Measurements from ENCODE around the gene ADNP.

Gene ADNP

DNA sequence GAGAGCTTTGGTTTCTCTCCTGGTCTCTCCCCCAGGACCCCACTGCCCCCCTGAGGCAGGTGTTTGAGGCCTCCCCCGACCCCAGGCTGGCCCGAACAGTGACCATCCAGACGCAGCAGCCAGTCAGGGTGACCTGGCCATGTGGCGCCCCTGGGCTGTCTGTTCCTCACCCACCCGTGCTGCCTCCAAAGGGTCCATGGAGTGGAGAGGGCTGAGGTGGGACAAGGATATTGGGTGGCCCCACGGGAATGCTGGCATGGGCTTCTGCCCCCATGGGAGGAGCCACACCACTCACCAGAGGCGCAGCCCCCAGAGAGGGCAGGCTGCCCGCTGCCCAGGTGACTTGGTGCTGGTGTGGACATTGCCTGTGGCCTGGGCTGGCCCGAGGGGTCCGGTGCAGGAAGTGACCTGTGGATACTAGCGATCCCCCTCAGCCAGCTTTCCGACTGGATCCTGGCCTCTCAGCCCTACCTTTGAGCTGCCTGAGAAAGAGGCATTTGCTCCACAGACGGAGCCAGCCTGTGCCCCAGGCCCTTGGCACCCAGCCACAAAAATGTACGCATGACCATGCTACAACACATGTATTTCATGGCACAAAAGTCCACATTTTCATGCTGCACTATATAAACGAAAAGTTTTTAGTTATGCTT lies 85.5 kb downstream of the ADNP start:
- TF ChIP-seq, protein P1, sequence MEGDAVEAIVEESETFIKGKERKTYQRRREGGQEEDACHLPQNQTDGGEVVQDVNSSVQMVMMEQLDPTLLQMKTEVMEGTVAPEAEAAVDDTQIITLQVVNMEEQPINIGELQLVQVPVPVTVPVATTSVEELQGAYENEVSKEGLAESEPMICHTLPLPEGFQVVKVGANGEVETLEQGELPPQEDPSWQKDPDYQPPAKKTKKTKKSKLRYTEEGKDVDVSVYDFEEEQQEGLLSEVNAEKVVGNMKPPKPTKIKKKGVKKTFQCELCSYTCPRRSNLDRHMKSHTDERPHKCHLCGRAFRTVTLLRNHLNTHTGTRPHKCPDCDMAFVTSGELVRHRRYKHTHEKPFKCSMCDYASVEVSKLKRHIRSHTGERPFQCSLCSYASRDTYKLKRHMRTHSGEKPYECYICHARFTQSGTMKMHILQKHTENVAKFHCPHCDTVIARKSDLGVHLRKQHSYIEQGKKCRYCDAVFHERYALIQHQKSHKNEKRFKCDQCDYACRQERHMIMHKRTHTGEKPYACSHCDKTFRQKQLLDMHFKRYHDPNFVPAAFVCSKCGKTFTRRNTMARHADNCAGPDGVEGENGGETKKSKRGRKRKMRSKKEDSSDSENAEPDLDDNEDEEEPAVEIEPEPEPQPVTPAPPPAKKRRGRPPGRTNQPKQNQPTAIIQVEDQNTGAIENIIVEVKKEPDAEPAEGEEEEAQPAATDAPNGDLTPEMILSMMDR (IDR thresholded peaks at IDR 0.05; ENCODE audit: low read depth, low read length) = no peak
- H3K4me3 ChIP-seq (ENCODE audit: low read depth, low read length) = no peak overlapping the region

DNA sequence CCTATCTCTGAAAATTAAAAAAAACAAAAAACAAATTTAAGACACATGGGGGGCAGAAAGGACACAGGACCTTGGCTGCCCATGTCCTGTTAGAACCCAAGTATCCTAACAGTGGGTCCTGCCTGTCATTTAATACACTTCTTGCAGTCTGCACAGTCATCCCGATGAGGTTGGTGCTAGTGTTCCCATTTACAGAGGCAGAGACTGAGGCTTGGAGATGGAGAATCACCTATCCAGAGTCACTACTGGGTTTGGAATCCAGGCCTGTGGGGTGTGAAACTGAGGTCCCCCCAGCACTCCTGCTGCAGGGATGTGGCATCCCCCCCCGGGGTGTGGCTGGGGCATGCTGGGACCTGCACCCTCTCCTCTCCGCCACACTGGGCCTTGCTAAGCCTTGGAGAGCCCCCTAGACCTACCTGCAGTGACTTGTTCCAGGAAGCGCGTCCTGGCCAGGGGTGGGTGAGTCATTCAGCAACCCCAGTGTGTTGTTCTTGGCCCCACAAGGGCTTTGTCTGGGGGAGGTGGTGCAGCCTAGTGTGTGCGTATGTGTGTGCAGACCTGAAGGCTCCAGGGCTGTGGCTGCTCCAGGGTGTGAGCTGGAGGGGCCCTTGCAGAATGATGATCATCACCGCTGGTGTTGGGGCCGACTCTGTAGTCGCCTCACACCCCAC lies 86.7 kb downstream of the ADNP start:
- TF ChIP-seq, protein P1 (IDR thresholded peaks at IDR 0.05; ENCODE audit: low read depth, low read length) = no peak
- H3K4me3 ChIP-seq (ENCODE audit: low read depth, low read length) = no peak overlapping the region

DNA sequence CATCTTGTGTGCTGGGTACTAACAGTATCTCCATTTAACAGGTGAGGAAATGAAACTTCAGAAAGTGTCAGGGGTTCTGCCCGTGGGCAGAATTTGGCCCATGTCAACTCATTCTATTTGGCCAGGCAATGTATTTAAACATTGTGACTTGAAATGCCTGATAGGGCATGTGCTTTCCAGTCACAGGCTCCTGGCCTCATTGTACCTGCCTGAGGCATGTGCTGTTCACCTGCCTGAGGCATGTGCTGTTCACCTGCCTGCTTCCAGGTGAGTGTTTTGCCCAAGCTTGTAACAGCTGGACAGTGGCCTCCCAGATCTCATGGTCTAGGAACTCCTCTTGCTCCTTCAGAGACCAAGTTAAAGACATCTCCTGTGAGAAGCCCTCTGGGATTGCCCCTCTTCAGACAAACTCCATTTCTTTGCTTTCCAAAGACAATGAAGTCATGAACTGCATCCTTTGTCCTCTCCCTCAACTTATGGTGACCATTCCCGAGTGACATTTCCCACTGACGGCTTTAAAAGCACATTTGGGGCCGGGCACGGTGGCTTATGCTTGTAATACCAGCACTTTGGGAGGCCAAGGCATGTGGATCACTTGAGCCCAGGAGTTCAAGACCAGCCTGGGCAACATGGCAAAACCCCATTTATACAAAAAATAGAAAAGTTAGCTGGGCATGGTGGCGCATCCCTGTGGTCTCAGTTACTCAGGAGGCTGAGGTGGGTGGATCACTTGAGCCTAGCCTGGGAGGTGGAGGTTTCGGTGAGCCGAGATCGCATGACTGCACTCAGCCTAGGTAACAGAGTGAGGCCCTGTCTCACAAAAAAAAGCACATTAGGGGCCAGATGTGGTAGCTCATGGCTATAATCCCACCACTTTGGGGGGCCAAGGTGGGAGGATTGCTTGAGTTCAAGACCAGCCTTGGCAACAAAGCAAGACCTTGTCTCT lies 87.6 kb downstream of the ADNP start:
- TF ChIP-seq, protein P1 (IDR thresholded peaks at IDR 0.05; ENCODE audit: low read depth, low read length) = no peak
- no peak overlapping the region for H3K4me3 ChIP-seq (ENCODE audit: low read depth, low read length)

DNA sequence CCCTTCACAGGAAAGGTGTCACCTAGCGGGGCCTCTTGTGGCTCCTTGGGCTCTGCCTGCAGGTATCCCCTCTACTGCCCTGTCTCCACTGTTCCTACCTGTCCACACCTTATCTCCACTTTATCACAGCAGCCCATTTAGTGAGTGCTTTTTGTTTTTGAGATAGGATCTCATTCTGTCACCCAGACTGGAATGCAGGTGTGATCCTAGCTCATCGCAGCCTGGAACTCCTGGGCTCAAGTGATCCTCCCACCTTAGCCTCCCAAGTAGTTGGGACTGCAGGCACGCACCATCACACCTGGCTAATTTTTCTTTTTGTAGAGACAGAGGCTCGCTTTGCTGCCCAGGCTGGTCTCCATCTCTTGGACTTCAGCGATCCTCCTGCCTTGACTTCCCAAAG lies 88.4 kb downstream of the ADNP start:
- no peak overlapping the region for H3K4me3 ChIP-seq (ENCODE audit: low read depth, low read length)
- TF ChIP-seq, protein P1 (IDR thresholded peaks at IDR 0.05; ENCODE audit: low read depth, low read length) = no peak
